ELR (cell line): ENCODE results near the gene CTIF.

Experiments
- DNase-seq: peaks from one replicate; pipeline ENCODE4 v3.0.0-alpha.2; 2015; ENCODE audit warnings: low read depth

CTIF gene

GRCh38 chr18:48887294-48887904, 348.6 kb downstream of the CTIF start:
- no peak for DNase-seq

- no peak for DNase-seq
Observed at GRCh38 chr18:48887905-48888772, 349.3 kb downstream of the CTIF start.

GRCh38 chr18:48888773-48889080, 349.9 kb downstream of the CTIF start:
- no peak for DNase-seq

GRCh38 chr18:48889115-48889941, 350.5 kb downstream of the CTIF start:
- DNase-seq = no peak

GRCh38 chr18:48889981-48890762, 351.3 kb downstream of the CTIF start:
- DNase-seq = no peak

GRCh38 chr18:48891721-48892120, 352.9 kb downstream of the CTIF start:
- DNase-seq = no peak

- DNase-seq = no peak
Observed at GRCh38 chr18:48892146-48892855, 353.5 kb downstream of the CTIF start.

GRCh38 chr18:48893061-48893607, 354.3 kb downstream of the CTIF start:
- no peak for DNase-seq

GRCh38 chr18:48893608-48894600, 355.1 kb downstream of the CTIF start:
- no peak for DNase-seq

- DNase-seq = no peak
Observed at GRCh38 chr18:48894799-48895346, 356.0 kb downstream of the CTIF start.

- no peak for DNase-seq
Observed at GRCh38 chr18:48896326-48896874, 357.6 kb downstream of the CTIF start.

GRCh38 chr18:48896875-48897511, 358.2 kb downstream of the CTIF start:
- DNase-seq = peak; percentile 83

GRCh38 chr18:48897531-48897930, 358.7 kb downstream of the CTIF start:
- DNase-seq = no peak

GRCh38 chr18:48898521-48898920, 359.7 kb downstream of the CTIF start:
- no peak for DNase-seq

- DNase-seq = peak; percentile 24
Observed at GRCh38 chr18:48899558-48900174, 360.8 kb downstream of the CTIF start.

GRCh38 chr18:48900469-48900868, 361.6 kb downstream of the CTIF start:
- no peak for DNase-seq

- no peak for DNase-seq
Observed at GRCh38 chr18:48901145-48902022, 362.6 kb downstream of the CTIF start.
